Loucy (cell line): Measurements from ENCODE around the gene NIPSNAP2.

Experiments
- H2AFZ ChIP-seq: fragments of 200-600 bp; sonication (generic); 2 replicates; pipeline ENCODE4 v1.6.0; 2016; ENCODE audit warnings: antibody characterized with exemption, mild to moderate bottlenecking, low read length, moderate library complexity
- H3F3A ChIP-seq: fragments of 200-600 bp; 2 replicates; pipeline ENCODE4 v1.6.0; 2016; ENCODE audit warnings: antibody characterized with exemption, low read depth, mild to moderate bottlenecking
- H3K27me3 ChIP-seq: fragments of 200-600 bp; sonication (generic); 2 replicates; pipeline ENCODE4 v1.6.1; 2014; ENCODE audit warnings: low read length, mild to moderate bottlenecking; ENCODE audit not compliant: insufficient read depth, poor library complexity, severe bottlenecking
- H3K36me3 ChIP-seq: fragments of 200-600 bp; sonication (generic); 2 replicates; pipeline ENCODE4 v1.6.1; 2016; ENCODE audit warnings: low read length; ENCODE audit not compliant: insufficient read depth
- H3K4me1 ChIP-seq: fragments of 200-600 bp; sonication (generic); 2 replicates; pipeline ENCODE4 v1.5.1; 2014; ENCODE audit warnings: low read length, mild to moderate bottlenecking; ENCODE audit not compliant: insufficient read depth, poor library complexity, severe bottlenecking
- H3K4me2 ChIP-seq: fragments of 200-600 bp; sonication (generic); 2 replicates; pipeline ENCODE4 v1.6.0; 2014; ENCODE audit warnings: antibody characterized with exemption, low read length, low read depth, mild to moderate bottlenecking; ENCODE audit not compliant: poor library complexity, severe bottlenecking
- H3K4me3 ChIP-seq: fragments of 200-600 bp; sonication (generic); 2 replicates; pipeline ENCODE4 v1.5.1; 2014; ENCODE audit warnings: low read length, mild to moderate bottlenecking, mixed read lengths; ENCODE audit not compliant: poor library complexity, severe bottlenecking
- H3K79me2 ChIP-seq: fragments of 200-600 bp; sonication (generic); 2 replicates; pipeline ENCODE4 v1.6.1; 2014; ENCODE audit warnings: low read length; ENCODE audit not compliant: insufficient read depth
- H3K9ac ChIP-seq: fragments of 200-600 bp; sonication (generic); 2 replicates; pipeline ENCODE4 v1.6.0; 2014; ENCODE audit warnings: mild to moderate bottlenecking, low read depth, low read length, moderate library complexity; ENCODE audit not compliant: poor library complexity, severe bottlenecking
- H3K9me2 ChIP-seq: fragments of 200-600 bp; sonication (generic); replicated peaks from 2 replicates; pipeline ENCODE4 v1.6.1; 2016; ENCODE audit warnings: low read depth, low read length, mixed read lengths
- H3K9me3 ChIP-seq: fragments of 200-600 bp; sonication (generic); 2 replicates; pipeline ENCODE4 v1.6.1; 2014; ENCODE audit warnings: mild to moderate bottlenecking, antibody characterized with exemption, low read length, low read depth; ENCODE audit not compliant: insufficient read depth
- H4K20me1 ChIP-seq: fragments of 200-600 bp; sonication (generic); 2 replicates; pipeline ENCODE4 v1.6.0; 2014; ENCODE audit warnings: antibody characterized with exemption, low read length, mild to moderate bottlenecking; ENCODE audit not compliant: insufficient read depth, poor library complexity, severe bottlenecking
- CTCF ChIP-seq: fragments of 200-600 bp; sonication (generic); conservative IDR thresholded peaks from 2 replicates; pipeline ENCODE4 v1.5.1; 2014; ENCODE audit warnings: mild to moderate bottlenecking, antibody characterized with exemption, low read length
- EZH2phosphoT487 ChIP-seq: fragments of 200-600 bp; IDR thresholded peaks from 2 replicates; pipeline ENCODE4 v1.6.1; 2018; ENCODE audit warnings: antibody characterized with exemption, mild to moderate bottlenecking, moderate library complexity, borderline replicate concordance

NIPSNAP2 gene

GRCh38 chr7:55957190-55957589 lies 7.2 kb upstream of the NIPSNAP2 start:
- H3K27me3 ChIP-seq, result no peaks in the 10 kb centered on the region
- H3K9ac ChIP-seq, result no peak overlapping the region
- TF ChIP-seq CTCF (no peak), EZH2phosphoT487 (no peak)
- peaks cover 2% of the 10 kb centered on the region for H4K20me1 ChIP-seq
- H3K36me3 ChIP-seq, result no peaks in the 10 kb centered on the region; the same call in 1 of the 2 replicates
- no peaks in the 10 kb centered on the region for H3K9me3 ChIP-seq
- peaks cover under 1% of the 10 kb centered on the region for H3K4me1 ChIP-seq
- no peak overlapping the region for H2AFZ ChIP-seq
- peaks cover 13% of the 10 kb centered on the region for H3K79me2 ChIP-seq
- no peaks in the 10 kb centered on the region for H3K9me2 ChIP-seq
- no peak overlapping the region for H3K4me3 ChIP-seq
- H3K4me2 ChIP-seq, result no peak overlapping the region
- no peaks in the 10 kb centered on the region for H3F3A ChIP-seq

GRCh38 chr7:55962014-55962413 lies 2.4 kb upstream of the NIPSNAP2 start:
- H3K4me1 ChIP-seq, result peaks cover 19% of the 10 kb centered on the region

GRCh38 chr7:55963584-55964168 lies 709 bp upstream of the NIPSNAP2 start:
- Histone ChIP-seq H3K79me2 (peaks cover 40% of the 10 kb centered on the region), H4K20me1 (peaks cover 15% of the 10 kb centered on the region), H3K27me3 (no peaks in the 10 kb centered on the region), H3K4me2 (peak overlapping the region; percentile 83), H3K9me3 (no peaks in the 10 kb centered on the region), H3K9me2 (no peaks in the 10 kb centered on the region), H2AFZ (peak overlapping the region; percentile 84; the same call in 1 of the 2 replicates), H3K9ac (peak overlapping the region; percentile 67), H3K36me3 (no peaks in the 10 kb centered on the region), H3K4me3 (peak overlapping the region; percentile 71), H3K4me1 (peaks cover 22% of the 10 kb centered on the region), H3F3A (no peaks in the 10 kb centered on the region)
- no peak for TF ChIP-seq CTCF
- TF ChIP-seq EZH2phosphoT487, result no peak

More at GRCh38 chr7:55962014-55962413, 2.4 kb upstream of the NIPSNAP2 start:
- Histone ChIP-seq H3K9ac (no peak overlapping the region), H3K9me2 (no peaks in the 10 kb centered on the region), H3K79me2 (peaks cover 29% of the 10 kb centered on the region), H2AFZ (no peak overlapping the region), H3F3A (no peaks in the 10 kb centered on the region), H4K20me1 (peaks cover 12% of the 10 kb centered on the region), H3K27me3 (no peaks in the 10 kb centered on the region), H3K4me3 (no peak overlapping the region), H3K9me3 (no peaks in the 10 kb centered on the region), H3K4me2 (no peak overlapping the region), H3K36me3 (no peaks in the 10 kb centered on the region)
- no peak for TF ChIP-seq EZH2phosphoT487
- no peak for TF ChIP-seq CTCF
